ENCODE data around the gene SETD5. TPM values are rescaled to one million over a fixed set of nuclear protein-coding genes. Genes with fewer than 3 reads are reported as not detected.

SETD5 gene
- total and polyA plus RNA-seq, 2 experiments from 2014 or later: 143 to 172 TPM

DNA sequence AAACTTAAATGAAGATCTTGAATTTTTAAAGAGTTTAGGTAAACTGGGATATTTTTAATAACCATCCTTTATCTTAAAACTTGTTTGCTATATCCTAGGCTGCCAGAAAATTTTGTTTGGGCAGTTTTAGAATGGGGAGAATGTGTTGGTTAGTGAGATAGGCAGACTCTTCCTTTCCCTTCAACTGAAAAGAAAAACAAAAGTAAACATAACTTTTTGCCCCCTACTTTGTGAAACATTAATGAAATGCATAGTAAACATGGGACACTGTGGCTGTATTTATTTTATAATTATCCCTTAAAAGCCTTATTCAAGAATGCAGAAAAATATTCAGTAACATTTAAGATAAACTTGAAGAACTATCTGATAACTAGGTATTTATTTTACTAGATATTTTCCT, 31.0 kb downstream of the SETD5 start (continued):
- TF ChIP-seq, protein P1, sequence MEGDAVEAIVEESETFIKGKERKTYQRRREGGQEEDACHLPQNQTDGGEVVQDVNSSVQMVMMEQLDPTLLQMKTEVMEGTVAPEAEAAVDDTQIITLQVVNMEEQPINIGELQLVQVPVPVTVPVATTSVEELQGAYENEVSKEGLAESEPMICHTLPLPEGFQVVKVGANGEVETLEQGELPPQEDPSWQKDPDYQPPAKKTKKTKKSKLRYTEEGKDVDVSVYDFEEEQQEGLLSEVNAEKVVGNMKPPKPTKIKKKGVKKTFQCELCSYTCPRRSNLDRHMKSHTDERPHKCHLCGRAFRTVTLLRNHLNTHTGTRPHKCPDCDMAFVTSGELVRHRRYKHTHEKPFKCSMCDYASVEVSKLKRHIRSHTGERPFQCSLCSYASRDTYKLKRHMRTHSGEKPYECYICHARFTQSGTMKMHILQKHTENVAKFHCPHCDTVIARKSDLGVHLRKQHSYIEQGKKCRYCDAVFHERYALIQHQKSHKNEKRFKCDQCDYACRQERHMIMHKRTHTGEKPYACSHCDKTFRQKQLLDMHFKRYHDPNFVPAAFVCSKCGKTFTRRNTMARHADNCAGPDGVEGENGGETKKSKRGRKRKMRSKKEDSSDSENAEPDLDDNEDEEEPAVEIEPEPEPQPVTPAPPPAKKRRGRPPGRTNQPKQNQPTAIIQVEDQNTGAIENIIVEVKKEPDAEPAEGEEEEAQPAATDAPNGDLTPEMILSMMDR (conservative IDR thresholded peaks at IDR 0.05; ENCODE audit: low read depth in 2 of 2): no peak
- TF ChIP-seq STAT1 (IDR thresholded peaks at IDR 0.05; ENCODE audit: unreplicated experiment): no peak
- TF ChIP-seq, protein P2, sequence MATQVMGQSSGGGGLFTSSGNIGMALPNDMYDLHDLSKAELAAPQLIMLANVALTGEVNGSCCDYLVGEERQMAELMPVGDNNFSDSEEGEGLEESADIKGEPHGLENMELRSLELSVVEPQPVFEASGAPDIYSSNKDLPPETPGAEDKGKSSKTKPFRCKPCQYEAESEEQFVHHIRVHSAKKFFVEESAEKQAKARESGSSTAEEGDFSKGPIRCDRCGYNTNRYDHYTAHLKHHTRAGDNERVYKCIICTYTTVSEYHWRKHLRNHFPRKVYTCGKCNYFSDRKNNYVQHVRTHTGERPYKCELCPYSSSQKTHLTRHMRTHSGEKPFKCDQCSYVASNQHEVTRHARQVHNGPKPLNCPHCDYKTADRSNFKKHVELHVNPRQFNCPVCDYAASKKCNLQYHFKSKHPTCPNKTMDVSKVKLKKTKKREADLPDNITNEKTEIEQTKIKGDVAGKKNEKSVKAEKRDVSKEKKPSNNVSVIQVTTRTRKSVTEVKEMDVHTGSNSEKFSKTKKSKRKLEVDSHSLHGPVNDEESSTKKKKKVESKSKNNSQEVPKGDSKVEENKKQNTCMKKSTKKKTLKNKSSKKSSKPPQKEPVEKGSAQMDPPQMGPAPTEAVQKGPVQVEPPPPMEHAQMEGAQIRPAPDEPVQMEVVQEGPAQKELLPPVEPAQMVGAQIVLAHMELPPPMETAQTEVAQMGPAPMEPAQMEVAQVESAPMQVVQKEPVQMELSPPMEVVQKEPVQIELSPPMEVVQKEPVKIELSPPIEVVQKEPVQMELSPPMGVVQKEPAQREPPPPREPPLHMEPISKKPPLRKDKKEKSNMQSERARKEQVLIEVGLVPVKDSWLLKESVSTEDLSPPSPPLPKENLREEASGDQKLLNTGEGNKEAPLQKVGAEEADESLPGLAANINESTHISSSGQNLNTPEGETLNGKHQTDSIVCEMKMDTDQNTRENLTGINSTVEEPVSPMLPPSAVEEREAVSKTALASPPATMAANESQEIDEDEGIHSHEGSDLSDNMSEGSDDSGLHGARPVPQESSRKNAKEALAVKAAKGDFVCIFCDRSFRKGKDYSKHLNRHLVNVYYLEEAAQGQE (IDR thresholded peaks at IDR 0.05; ENCODE audit: unreplicated experiment): no peak
- TF ChIP-seq ZNF331 (CRISPR knock-in tag; IDR thresholded peaks at IDR 0.05; ENCODE audit: low read depth): no peak
- no peak for TF ChIP-seq CREB1 (CRISPR knock-in tag; IDR thresholded peaks at IDR 0.05; ENCODE audit: low read depth)
- TF ChIP-seq NANOG (IDR thresholded peaks at IDR 0.05; ENCODE audit: borderline replicate concordance): no peak
- no peak for TF ChIP-seq EZH2phosphoT487 (IDR thresholded peaks at IDR 0.05; ENCODE audit: unreplicated experiment)
- TF ChIP-seq EZH2 (IDR thresholded peaks at IDR 0.05; ENCODE audit: low read depth, unreplicated experiment): no peak
- TF ChIP-seq, protein P3, sequence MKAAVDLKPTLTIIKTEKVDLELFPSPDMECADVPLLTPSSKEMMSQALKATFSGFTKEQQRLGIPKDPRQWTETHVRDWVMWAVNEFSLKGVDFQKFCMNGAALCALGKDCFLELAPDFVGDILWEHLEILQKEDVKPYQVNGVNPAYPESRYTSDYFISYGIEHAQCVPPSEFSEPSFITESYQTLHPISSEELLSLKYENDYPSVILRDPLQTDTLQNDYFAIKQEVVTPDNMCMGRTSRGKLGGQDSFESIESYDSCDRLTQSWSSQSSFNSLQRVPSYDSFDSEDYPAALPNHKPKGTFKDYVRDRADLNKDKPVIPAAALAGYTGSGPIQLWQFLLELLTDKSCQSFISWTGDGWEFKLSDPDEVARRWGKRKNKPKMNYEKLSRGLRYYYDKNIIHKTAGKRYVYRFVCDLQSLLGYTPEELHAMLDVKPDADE (IDR thresholded peaks at IDR 0.05): no peak

DNA sequence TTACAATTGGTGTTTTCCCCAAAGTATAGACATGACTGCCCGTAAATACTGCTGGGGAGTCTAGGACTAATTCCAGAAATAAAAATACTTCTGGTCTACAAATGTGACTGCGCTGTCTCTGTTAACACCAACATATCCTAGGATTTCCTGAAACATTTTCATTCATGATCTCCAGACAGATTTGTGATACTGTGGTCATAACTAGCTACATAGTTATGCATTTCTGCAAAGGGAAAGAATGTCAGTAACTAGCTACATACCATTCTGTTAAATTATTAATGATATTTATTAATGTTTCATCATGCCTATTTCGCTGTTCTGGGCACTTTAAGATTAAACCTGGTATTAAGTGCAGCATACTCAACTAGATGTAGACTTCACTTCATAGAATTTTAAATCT, 33.3 kb downstream of the SETD5 start:
- TF ChIP-seq STAT1 (IDR thresholded peaks at IDR 0.05; ENCODE audit: unreplicated experiment) (no peak), CREB1 (CRISPR knock-in tag; IDR thresholded peaks at IDR 0.05; ENCODE audit: low read depth) (no peak), POLR2AphosphoS5 (IDR thresholded peaks at IDR 0.05; ENCODE audit: low read depth) (no peak), ZNF114 (CRISPR knock-in tag; IDR thresholded peaks at IDR 0.05) (no peak)
- TF ChIP-seq, protein P2 (IDR thresholded peaks at IDR 0.05; ENCODE audit: unreplicated experiment): no peak
- TF ChIP-seq, protein P3 (IDR thresholded peaks at IDR 0.05): no peak
- TF ChIP-seq, protein P1 (conservative IDR thresholded peaks at IDR 0.05; ENCODE audit: low read depth in 2 of 2): no peak
- peaks cover 81% of the 10 kb centered on the region for H3K79me2 ChIP-seq (replicated peaks; ENCODE audit: insufficient read depth)
- peaks cover 63% of the 10 kb centered on the region for H4K20me1 ChIP-seq (replicated peaks; ENCODE audit: insufficient read depth)

More for the DNA sequence above, 33.3 kb downstream of the SETD5 start:
- Histone ChIP-seq H3K27ac (ENCODE audit: low read depth) (peak overlapping the region; percentile 20; the same call in 1 of the 2 replicates), H3K9me2 (ENCODE audit: insufficient read depth) (no peaks in the 10 kb centered on the region), H3K4me1 (ENCODE audit: insufficient read depth) (no peaks in the 10 kb centered on the region), H2AFZ (no peak overlapping the region), H3K4me2 (no peak overlapping the region), H3K27me3 (ENCODE audit: insufficient read depth) (no peaks in the 10 kb centered on the region), H3K36me3 (ENCODE audit: insufficient read depth) (peaks cover 77% of the 10 kb centered on the region), H3K4me3 (no peak overlapping the region), H3F3A (replicated peaks; ENCODE audit: low read depth) (peaks cover 6% of the 10 kb centered on the region)
- no peaks in the 10 kb centered on the region for H3K4me1 Mint-ChIP-seq
- no peak for ATAC-seq
- peaks cover 95% of the 10 kb centered on the region for H3K36me3 Mint-ChIP-seq (ENCODE audit: low read depth)
- peaks cover 2% of the 10 kb centered on the region for H3K27me3 Mint-ChIP-seq (ENCODE audit: insufficient read depth, low read depth, poor library complexity)
- H3K27ac Mint-ChIP-seq: no peak overlapping the region
- H3K4me3 Mint-ChIP-seq: no peak overlapping the region
- no peaks in the 10 kb centered on the region for H3K9me3 Mint-ChIP-seq
- no peak for DNase-seq (ENCODE audit: low spot score)

Data from GM23338 (cell line).